ENCODE measurements around the gene ADORA3. TPM values are rescaled to one million over a fixed set of nuclear protein-coding genes. Genes with fewer than 3 reads are reported as not detected.

Gene ADORA3
- polyA plus RNA-seq, 1 donor from 2014 or later: not detected

DNA sequence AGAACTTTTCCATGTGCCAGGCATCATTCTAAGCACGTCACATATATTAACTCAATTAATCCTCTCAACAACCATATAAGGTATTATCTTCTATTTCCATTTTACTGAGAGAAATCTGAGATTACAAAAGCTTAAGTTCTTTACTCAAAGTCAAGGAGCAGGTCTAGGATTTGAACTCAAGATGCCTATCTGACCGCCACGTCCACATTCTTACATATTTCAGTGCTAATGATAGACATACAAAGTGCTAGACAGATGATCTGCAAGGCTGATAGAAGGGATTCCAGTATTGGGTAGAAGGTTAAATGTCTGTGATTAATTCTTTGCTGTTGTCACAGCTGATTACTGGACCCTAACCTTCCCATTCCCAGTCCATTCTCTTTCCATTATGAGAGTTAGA, 49.7 kb downstream of the ADORA3 start:
- Histone ChIP-seq H3K4me2 (ENCODE audit: low read length) (no peak overlapping the region), H3K36me3 (ENCODE audit: insufficient read depth, low read length) (peaks cover 25% of the 10 kb centered on the region), H3K27me3 (ENCODE audit: insufficient read depth, low read depth, low read length) (no peaks in the 10 kb centered on the region), H3K9me3 (ENCODE audit: low read length) (no peaks in the 10 kb centered on the region), H3F3A (ENCODE audit: insufficient read depth, low read length, poor library complexity, severe bottlenecking) (no peaks in the 10 kb centered on the region), H3K9me2 (ENCODE audit: insufficient read depth, low read length) (no peaks in the 10 kb centered on the region), H3K79me2 (replicated peaks; ENCODE audit: insufficient read depth, low read length) (peaks cover 34% of the 10 kb centered on the region), H4K20me1 (ENCODE audit: insufficient read depth) (no peaks in the 10 kb centered on the region), H3K9ac (ENCODE audit: low read length) (no peak overlapping the region), H3K4me3 (ENCODE audit: low read length) (no peak overlapping the region), H3K27ac (ENCODE audit: low read length) (no peak overlapping the region), H2AFZ (ENCODE audit: low read depth, low read length) (no peak overlapping the region)
- no peak for TF ChIP-seq EP300 (conservative IDR thresholded peaks at IDR 0.05; ENCODE audit: poor library complexity, severe bottlenecking)
- no peak for TF ChIP-seq SMC3 (conservative IDR thresholded peaks at IDR 0.05; ENCODE audit: poor library complexity)
- TF ChIP-seq, protein P1, sequence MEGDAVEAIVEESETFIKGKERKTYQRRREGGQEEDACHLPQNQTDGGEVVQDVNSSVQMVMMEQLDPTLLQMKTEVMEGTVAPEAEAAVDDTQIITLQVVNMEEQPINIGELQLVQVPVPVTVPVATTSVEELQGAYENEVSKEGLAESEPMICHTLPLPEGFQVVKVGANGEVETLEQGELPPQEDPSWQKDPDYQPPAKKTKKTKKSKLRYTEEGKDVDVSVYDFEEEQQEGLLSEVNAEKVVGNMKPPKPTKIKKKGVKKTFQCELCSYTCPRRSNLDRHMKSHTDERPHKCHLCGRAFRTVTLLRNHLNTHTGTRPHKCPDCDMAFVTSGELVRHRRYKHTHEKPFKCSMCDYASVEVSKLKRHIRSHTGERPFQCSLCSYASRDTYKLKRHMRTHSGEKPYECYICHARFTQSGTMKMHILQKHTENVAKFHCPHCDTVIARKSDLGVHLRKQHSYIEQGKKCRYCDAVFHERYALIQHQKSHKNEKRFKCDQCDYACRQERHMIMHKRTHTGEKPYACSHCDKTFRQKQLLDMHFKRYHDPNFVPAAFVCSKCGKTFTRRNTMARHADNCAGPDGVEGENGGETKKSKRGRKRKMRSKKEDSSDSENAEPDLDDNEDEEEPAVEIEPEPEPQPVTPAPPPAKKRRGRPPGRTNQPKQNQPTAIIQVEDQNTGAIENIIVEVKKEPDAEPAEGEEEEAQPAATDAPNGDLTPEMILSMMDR (IDR thresholded peaks at IDR 0.05; ENCODE audit: poor library complexity, severe bottlenecking): no peak
- TF ChIP-seq TAF1 (IDR thresholded peaks at IDR 0.05; ENCODE audit: low read depth): no peak
- no peak for TF ChIP-seq RAD21 (conservative IDR thresholded peaks at IDR 0.05)
- no peak for TF ChIP-seq MXI1 (conservative IDR thresholded peaks at IDR 0.05; ENCODE audit: poor library complexity, severe bottlenecking)
- TF ChIP-seq REST (IDR thresholded peaks at IDR 0.05; ENCODE audit: borderline replicate concordance): no peak
- TF ChIP-seq EZH2 (IDR thresholded peaks at IDR 0.05; ENCODE audit: borderline replicate concordance, insufficient read depth, low read length, poor library complexity, severe bottlenecking): no peak
- TF ChIP-seq POLR2AphosphoS5 (IDR thresholded peaks at IDR 0.05): no peak

GRCh38 chr1:111452581-111452980, 50.9 kb downstream of the ADORA3 start:
- Histone ChIP-seq H3K4me2 (ENCODE audit: low read length) (no peak overlapping the region), H3K27me3 (ENCODE audit: insufficient read depth, low read depth, low read length) (no peaks in the 10 kb centered on the region), H3F3A (ENCODE audit: insufficient read depth, low read length, poor library complexity, severe bottlenecking) (no peaks in the 10 kb centered on the region), H3K4me3 (ENCODE audit: low read length) (no peak overlapping the region), H4K20me1 (ENCODE audit: insufficient read depth) (no peaks in the 10 kb centered on the region), H3K36me3 (ENCODE audit: insufficient read depth, low read length) (peaks cover 16% of the 10 kb centered on the region), H3K79me2 (replicated peaks; ENCODE audit: insufficient read depth, low read length) (peaks cover 42% of the 10 kb centered on the region), H3K9me3 (ENCODE audit: low read length) (no peaks in the 10 kb centered on the region), H2AFZ (ENCODE audit: low read depth, low read length) (no peak overlapping the region), H3K9ac (ENCODE audit: low read length) (no peak overlapping the region), H3K9me2 (ENCODE audit: insufficient read depth, low read length) (no peaks in the 10 kb centered on the region), H3K27ac (ENCODE audit: low read length) (no peak overlapping the region)
- TF ChIP-seq RAD21 (conservative IDR thresholded peaks at IDR 0.05): no peak
- TF ChIP-seq POLR2AphosphoS5 (IDR thresholded peaks at IDR 0.05): no peak
- no peak for TF ChIP-seq EP300 (conservative IDR thresholded peaks at IDR 0.05; ENCODE audit: poor library complexity, severe bottlenecking)
- no peak for TF ChIP-seq REST (IDR thresholded peaks at IDR 0.05; ENCODE audit: borderline replicate concordance)
- no peak for TF ChIP-seq EZH2 (IDR thresholded peaks at IDR 0.05; ENCODE audit: borderline replicate concordance, insufficient read depth, low read length, poor library complexity, severe bottlenecking)
- TF ChIP-seq MXI1 (conservative IDR thresholded peaks at IDR 0.05; ENCODE audit: poor library complexity, severe bottlenecking): no peak
- TF ChIP-seq, protein P1 (IDR thresholded peaks at IDR 0.05; ENCODE audit: poor library complexity, severe bottlenecking): no peak
- TF ChIP-seq TAF1 (IDR thresholded peaks at IDR 0.05; ENCODE audit: low read depth): no peak
- TF ChIP-seq SMC3 (conservative IDR thresholded peaks at IDR 0.05; ENCODE audit: poor library complexity): no peak

All from neural cell (in vitro differentiated cells).